HG03103 (cell line): ENCODE data around the gene RAB31.

ENCODE experiments used
- ATAC-seq: cut with Tn5 transposase; IDR thresholded peaks from one replicate; pipeline ENCODE4 v1.9.1; 2021; ENCODE audit warnings: low read depth; ENCODE audit not compliant: unreplicated experiment

The RAB31 gene

GRCh38 chr18:9690418-9691188 lies 17.5 kb upstream of the RAB31 start:
- ATAC-seq = no peak

DNA sequence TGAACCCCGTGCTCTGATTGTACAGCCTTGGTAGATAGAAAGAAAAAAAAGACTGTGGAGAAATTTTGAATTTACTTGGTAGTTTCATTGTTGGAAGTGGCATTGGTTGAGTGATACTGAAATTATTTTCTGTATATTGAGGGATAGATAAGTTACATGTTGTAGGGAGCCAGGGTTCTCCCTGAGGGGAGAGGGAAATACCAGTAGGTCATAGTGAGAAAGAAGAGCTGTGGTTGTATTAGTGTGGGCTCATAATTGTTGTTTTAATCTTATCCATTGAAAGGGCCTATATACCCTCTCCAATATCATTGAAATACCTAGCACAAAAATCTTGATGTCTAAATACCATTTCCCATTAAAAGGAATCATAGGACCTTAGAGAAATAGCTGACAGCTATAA lies 16.9 kb upstream of the RAB31 start:
- ATAC-seq = no peak

- ATAC-seq = no peak
These were observed 13.9 kb upstream of the RAB31 start for GRCh38 chr18:9694174-9694573.

DNA sequence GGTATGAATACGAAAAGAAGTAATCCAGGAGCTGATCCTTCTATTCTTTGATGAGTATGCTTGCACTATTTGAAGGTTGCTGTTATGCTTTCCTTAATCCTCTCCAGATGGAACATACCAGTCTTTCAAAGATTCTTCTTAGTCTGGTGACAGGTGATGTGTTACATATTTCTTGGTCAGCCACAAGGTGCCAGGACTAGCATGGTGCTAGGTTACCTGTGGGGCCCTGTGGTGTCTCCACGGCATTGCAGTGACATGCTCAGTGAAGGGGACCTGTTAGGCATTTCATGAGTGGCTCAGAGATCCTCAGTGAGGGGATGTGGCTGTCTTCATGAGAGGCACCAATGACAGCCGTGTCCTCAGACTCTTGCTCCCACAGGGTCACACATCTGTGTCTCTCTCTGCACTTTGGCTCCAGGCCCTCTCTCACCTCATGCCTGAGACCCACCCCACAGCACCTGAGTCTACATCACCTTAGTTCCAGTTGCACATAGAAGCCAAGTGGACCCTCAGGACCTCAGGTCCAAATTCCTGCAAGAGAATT lies 13.1 kb upstream of the RAB31 start:
- ATAC-seq = no peak

- ATAC-seq = no peak
These were observed 12.5 kb upstream of the RAB31 start for GRCh38 chr18:9695605-9696004.

- ATAC-seq = no peak
These were observed 12.0 kb upstream of the RAB31 start for GRCh38 chr18:9696112-9696511.

DNA sequence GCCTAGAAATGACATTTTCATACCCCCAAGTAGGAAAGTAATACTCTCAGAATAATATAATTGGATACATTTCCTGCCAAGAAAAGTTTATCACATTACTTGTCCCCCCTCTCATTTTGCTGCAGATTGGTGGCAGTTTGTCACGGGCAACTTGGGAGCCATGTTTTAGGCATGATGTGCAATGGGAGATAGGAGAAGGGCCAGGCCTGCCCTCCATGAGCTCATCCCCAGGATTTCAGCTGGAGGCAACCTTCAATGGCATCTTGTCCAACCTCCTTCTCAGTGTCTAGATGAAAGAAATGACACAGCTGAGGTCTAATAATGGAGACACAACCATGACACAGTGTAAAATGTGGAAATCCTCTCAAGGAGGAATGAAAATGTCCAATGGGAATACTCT lies 11.4 kb upstream of the RAB31 start:
- ATAC-seq = no peak

GRCh38 chr18:9697121-9697520 lies 11.0 kb upstream of the RAB31 start:
- ATAC-seq = no peak

DNA sequence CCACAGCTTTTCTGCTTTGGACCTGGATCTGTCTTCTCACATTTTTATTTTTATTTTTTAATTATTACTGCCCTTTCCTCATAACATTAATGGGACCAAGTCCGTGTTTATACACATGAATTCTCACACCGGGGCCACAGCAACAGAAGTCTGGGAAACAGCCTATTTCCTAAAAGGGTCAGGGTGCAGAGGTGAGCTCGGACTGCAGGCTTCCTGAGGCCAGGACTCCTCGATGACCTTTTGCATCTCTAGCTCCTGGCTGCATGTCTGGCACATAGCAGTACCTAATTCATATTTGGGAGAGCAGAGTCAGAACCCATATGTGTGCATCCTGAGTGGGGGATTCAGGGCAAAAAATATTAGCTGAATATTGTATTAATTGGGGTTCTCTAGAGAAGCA lies 9.6 kb upstream of the RAB31 start:
- no peak for ATAC-seq

DNA sequence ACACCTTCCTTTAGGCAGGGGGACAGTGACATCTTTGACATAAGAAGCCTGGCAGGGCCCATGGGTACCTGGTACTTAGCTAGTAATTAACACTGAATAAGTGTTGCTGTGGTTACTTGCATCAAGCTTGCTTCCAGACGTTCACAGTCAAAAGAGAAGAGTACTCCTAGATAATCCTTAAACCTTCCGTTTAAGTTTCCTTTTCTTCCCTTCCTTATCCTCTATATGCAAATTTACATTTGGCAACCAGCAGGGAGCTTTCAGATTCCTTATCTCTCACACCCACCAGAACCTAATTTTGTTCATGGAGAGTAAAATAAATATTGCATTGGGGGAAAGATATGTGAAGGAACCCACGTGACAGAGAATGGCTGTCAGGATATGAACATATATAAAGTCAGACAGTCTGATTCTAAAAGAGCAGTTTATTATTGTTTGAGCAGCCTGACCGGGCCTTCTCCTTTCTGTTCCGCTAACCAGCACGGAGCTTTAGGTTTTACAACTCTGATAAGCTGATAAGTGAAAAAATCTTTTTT lies 7.8 kb upstream of the RAB31 start:
- ATAC-seq = no peak

DNA sequence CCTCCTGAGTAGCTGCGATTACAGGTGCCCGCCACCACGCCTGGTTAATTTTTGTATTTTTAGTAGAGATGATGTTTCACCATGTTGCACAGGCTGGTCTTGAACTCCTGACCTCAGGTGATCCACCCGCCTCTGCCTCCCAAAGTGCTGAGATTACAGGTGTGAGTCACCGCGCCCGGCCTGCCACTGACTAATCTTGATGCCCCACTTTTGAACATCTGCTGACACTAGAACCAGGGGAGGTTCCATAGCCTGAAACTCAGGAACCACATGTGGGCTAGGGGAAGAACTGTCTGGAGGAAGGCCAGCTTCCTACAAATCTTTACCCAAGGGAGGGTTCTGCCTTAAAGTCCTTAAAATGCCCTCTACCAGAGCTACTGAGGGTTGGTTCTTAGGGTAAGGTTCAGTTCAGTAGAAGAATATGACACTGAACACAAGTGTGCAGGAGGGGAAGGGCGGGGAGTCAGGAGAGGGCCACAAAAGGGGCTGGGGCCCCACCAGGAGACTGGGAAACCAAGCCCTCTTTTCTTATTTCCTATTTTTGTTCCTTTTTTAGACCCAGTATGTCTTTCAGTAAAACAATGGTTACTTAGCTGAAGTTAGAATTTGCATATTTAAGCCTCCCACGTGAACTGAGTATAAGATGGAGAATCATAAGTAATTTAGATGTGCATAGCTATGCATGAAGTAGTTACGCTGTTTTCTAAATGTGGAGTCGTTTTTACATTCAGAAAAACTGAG lies 6.3 kb upstream of the RAB31 start:
- ATAC-seq = no peak

GRCh38 chr18:9704233-9705118 lies 3.6 kb upstream of the RAB31 start:
- ATAC-seq = no peak

- ATAC-seq = no peak
These were observed 2.8 kb upstream of the RAB31 start for GRCh38 chr18:9705183-9705829.

DNA sequence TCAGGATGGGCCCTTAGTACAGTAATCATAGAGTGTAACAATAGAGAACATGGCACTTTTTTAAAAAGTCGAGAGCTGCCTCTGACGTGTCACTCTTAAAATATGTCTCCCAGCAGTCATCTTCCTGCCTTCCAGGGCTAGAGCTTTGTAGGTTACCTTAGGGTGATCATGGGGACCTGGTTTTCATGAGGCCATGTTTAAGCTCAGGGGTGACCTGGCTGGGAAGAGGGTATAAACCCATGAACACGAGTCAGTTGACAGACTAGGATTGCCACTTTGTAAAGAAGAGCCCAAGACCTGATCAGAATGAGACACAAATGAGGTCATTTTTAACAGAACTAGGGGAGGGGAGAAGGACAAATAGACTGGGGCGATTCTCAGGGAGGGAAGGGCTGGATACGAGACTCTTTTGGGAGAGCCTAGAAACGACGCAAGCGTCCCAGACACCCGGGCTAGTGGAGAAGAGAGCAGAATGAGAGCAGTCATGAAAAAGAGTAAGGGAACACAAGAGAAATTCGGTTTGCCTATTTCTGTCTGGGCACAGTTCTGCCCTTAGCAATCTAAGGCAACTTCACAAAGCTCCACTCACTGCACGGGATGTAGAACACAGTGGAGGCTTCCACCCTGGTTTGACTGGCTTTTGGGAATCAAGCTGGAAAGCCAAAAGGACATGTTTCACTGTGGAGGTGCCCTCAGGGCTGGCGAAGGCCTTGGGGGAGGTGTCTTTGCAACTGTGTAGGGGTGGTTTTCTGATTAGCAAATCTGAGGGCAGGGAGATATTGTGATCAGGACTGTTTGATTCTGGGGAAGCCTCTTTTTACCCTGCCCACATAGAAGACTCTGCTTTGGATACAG lies 1.8 kb upstream of the RAB31 start:
- no peak for ATAC-seq

GRCh38 chr18:9707381-9708056 lies 582 bp upstream of the RAB31 start:
- peak; percentile 2 for ATAC-seq

DNA sequence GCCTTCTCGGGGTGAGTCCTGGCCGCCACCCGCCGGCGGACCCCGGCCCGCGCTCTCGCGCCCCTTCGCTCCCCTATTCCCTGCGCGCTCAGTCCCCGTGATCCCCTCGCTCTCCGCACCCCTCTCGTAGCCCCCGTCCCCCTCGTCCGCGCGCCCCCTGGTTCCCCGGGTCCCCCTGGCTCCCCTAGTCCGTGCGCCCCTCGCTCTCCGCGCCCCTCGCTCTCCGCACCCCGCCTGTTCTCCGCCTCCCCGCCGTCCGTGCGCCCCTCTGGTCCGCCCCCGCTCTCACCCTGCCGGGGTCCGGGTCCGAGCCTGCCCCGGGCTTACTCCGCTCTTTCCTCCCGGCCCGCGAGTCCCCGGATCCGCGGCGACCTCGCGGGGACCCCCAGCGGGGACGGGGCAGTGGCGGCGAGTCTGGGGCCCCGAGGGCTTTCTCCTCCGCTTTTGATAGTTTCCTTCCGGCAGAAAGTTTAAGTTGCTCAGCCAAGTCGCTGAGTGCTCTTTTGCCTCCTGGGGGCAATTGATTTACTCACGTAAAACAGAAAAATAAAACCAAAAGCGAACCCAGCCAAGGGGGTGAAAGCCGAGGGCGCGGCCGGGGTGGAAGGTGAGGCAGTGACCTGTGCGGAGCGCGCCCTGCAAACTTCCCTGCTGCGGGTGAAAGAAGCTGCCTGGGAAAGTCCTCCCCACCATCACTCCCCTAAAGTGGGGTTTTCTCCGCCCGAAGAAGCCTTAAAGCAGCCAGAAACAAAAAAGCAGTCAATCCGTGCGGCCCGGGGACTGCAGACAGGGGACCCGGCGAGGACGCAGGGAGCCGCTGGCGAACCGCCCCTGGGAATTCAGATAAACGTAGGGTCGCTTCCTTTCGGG lies 568 bp downstream of the RAB31 start:
- ATAC-seq = no peak

DNA sequence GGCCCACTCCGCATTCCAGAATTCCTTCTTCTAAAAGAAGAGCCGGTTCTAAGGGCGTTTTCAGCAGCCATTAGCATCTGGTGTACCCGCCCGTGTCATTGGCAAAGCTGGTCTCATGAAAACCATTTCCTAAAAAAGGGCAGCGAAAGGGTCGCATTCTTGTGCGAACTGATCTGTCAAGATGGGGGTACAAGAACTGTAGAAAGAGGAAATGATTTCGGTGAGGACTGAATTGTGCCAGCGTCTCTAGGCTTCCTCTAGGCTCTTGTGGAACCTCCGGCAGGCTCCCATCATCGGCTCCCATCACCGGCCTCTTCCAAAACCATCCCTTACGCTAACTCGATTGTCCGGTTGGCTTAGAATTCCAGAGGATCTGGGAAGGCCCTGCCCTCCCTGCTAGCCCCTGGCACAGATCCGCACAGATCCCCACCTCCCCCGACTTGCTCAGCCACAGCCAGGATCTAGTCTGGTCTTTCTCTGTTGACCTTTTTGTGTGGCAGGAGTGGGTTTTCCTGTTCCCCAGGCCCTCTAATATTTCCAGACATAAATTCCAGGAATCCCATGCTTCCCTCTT lies 1.3 kb downstream of the RAB31 start:
- ATAC-seq = no peak
